Naive thymus-derived CD4-positive, alpha-beta T cell (primary cell): ENCODE data around the gene PRCD. TPM values are rescaled to one million over a fixed set of nuclear protein-coding genes. Genes with fewer than 3 reads are reported as not detected.
A peak's percentile ranks its signal among the peaks of the same experiment; 100 is the strongest.

Experiments
- ATAC-seq: fragments of 150-1000 bp; cut with Tn5 transposase; 2 replicates; pipeline ENCODE4 v1.10.0; 2021; ENCODE audit warnings: mild to moderate bottlenecking, moderate library complexity
- CTCF ChIA-PET: fragments of 350-600 bp; sonication (Branson Sonifier 250); formaldehyde crosslinking; loops from one replicate; lab custom pipeline; 2021; ENCODE audit warnings: antibody characterized with exemption; lab: Charles Lee
- POLR2A ChIA-PET: fragments of 350-600 bp; sonication (Branson Sonifier 250); formaldehyde crosslinking; loops from one replicate; lab custom pipeline; 2021; ENCODE audit warnings: antibody characterized with exemption, inconsistent platforms; lab: Charles Lee
- DNase-seq, 9 donors: peaks; one replicate each; pipeline versions ENCODE4 v3.0.0 to v3.0.0-alpha.2; 2020 to 2022; ENCODE audit warnings: mixed read lengths in 1 of 9
- H3K27ac ChIP-seq: one replicate; pipeline ENCODE4 v1.7.0; 2013; ENCODE audit warnings: mild to moderate bottlenecking, low read depth, low read length, moderate library complexity
- H3K27me3 ChIP-seq, 2 donors: one replicate each; pipeline ENCODE4 v1.7.0; 2013; ENCODE audit warnings: low read length in 2 of 2, mild to moderate bottlenecking in 2 of 2, moderate library complexity in 2 of 2; ENCODE audit not compliant: control insufficient read depth in 2 of 2, insufficient read depth in 2 of 2
- H3K36me3 ChIP-seq, 3 experiments: 1 replicate in 2 of 3; 2 replicates in 1 of 3; pipeline ENCODE4 v1.7.0; 2013; ENCODE audit warnings: low read length in 3 of 3, mild to moderate bottlenecking in 3 of 3, moderate library complexity in 1 of 3; ENCODE audit not compliant: insufficient read depth in 3 of 3, control insufficient read depth in 2 of 3
- H3K4me1 ChIP-seq, 2 donors: one replicate each; pipeline ENCODE4 v1.7.0; 2013; ENCODE audit warnings: low read length in 2 of 2, mild to moderate bottlenecking in 2 of 2, moderate library complexity in 1 of 2; ENCODE audit not compliant: control insufficient read depth in 2 of 2, insufficient read depth in 2 of 2
- H3K4me3 ChIP-seq: 2 replicates; pipeline ENCODE4 v1.7.0; 2013; ENCODE audit warnings: mild to moderate bottlenecking, low read length
- H3K9me3 ChIP-seq, 3 experiments: 1 replicate in 2 of 3; 2 replicates in 1 of 3; pipeline ENCODE4 v1.7.0; 2013; ENCODE audit warnings: low read length in 3 of 3; ENCODE audit not compliant: control insufficient read depth in 2 of 3
- H3K27ac Mint-ChIP-seq, 9 donors: one replicate each; pipeline ENCODE4 v1.8.0; 2020 to 2022; ENCODE audit warnings: mixed read lengths in 9 of 9, mild to moderate bottlenecking in 8 of 9, moderate library complexity in 5 of 9, inconsistent platforms in 2 of 9
- H3K27me3 Mint-ChIP-seq, 5 donors: one replicate each; pipeline ENCODE4 v1.8.0; 2021 to 2022; ENCODE audit warnings: mixed read lengths in 5 of 5, mild to moderate bottlenecking in 1 of 5
- H3K36me3 Mint-ChIP-seq, 5 donors: one replicate each; pipeline ENCODE4 v1.8.0; 2020 to 2022; ENCODE audit warnings: mixed read lengths in 5 of 5, mild to moderate bottlenecking in 3 of 5, inconsistent platforms in 1 of 5
- H3K4me1 Mint-ChIP-seq, 7 donors: one replicate each; pipeline ENCODE4 v1.8.0; 2020 to 2022; ENCODE audit warnings: mixed read lengths in 7 of 7, mild to moderate bottlenecking in 3 of 7, inconsistent platforms in 1 of 7
- H3K4me3 Mint-ChIP-seq, 10 donors: one replicate each; pipeline ENCODE4 v1.8.0; 2020 to 2022; ENCODE audit warnings: mild to moderate bottlenecking in 10 of 10, mixed read lengths in 10 of 10, moderate library complexity in 6 of 10, inconsistent platforms in 2 of 10
- H3K9me3 Mint-ChIP-seq, 11 donors: one replicate each; pipeline ENCODE4 v1.8.0; 2020 to 2022; ENCODE audit warnings: mixed read lengths in 11 of 11, mild to moderate bottlenecking in 4 of 11, inconsistent platforms in 1 of 11, moderate library complexity in 1 of 11
- intact Hi-C, 2 donors: fragments of 100-400 bp; cut with micrococcal nuclease; formaldehyde crosslinking; loops; one replicate each; pipeline ENCODE4 v1.15.1; 2023
- polyA plus RNA-seq, 2 donors: library from polyadenylated mRNA; unstranded; fragments of 300-500 nt; fragmentation: Illumina TruSeq; gene quantifications; one replicate each; pipeline ENCODE4 v1.2.3, GENCODE V29; 2021
- total RNA-seq, 6 experiments: library from RNA in 5 of 6; stranded (reverse) in 5 of 6; gene quantifications; 1 replicate in 5 of 6; 2 replicates in 1 of 6; pipeline ENCODE4 v1.2.3 and lab custom pipeline; 2021 to 2026

PRCD gene
- total and polyA plus RNA-seq, 7 experiments from 2014 or later = 1.3 TPM; not detected in 6

GRCh38 chr17:76499267-76499667 is 40.6 kb upstream of the PRCD start:
- no peak overlapping the region for H3K27ac ChIP-seq
- Mint-ChIP-seq H3K4me3 (peak overlapping the region in 5 of 10 donors; percentile 51 to 91 (median 85)), H3K36me3 (peaks cover 0 to 7% (median 0%) of the 10 kb centered on the region in 5 donors), H3K4me1 (peaks cover 17 to 68% (median 35%) of the 10 kb centered on the region in 7 donors), H3K27ac (peak overlapping the region in 2 of 9 donors; percentile 34 to 70), H3K27me3 (no peaks in the 10 kb centered on the region), H3K9me3 (no peaks in the 10 kb centered on the region)
- ChIA-PET POLR2A (interaction anchor here (1.2 kb wide), 1 partner anchor 9 kb away, joined by 4 read pairs; no protein-coding TSS in a partner anchor), CTCF (interaction anchor here (6.3 kb wide), 1 partner anchor 32 kb away, joined by 36 read pairs; the partner anchor contains the start of gene AANAT)
- no peaks in the 10 kb centered on the region for H3K36me3 ChIP-seq
- intact Hi-C loops = no loop called here
- H3K4me1 ChIP-seq = peaks cover 18 to 56% of the 10 kb centered on the region in 2 donors
- no peaks in the 10 kb centered on the region for H3K27me3 ChIP-seq
- ATAC-seq = no peak
- peak overlapping the region; percentile 9 for H3K4me3 ChIP-seq
- H3K9me3 ChIP-seq = no peaks in the 10 kb centered on the region
- no peak for DNase-seq

GRCh38 chr17:76500074-76500746 is 39.6 kb upstream of the PRCD start:
- DNase-seq (no peak), ATAC-seq (no peak)
- peak overlapping the region; percentile 62 for H3K4me3 ChIP-seq
- peak overlapping the region; percentile 73 for H3K27ac ChIP-seq
- peaks cover 18 to 49% of the 10 kb centered on the region in 2 donors for H3K4me1 ChIP-seq
- H3K27me3 ChIP-seq = no peaks in the 10 kb centered on the region
- Mint-ChIP-seq H3K27ac (peak overlapping the region in 7 of 9 donors; percentile 12 to 81 (median 58)), H3K4me1 (peaks cover 17 to 63% (median 35%) of the 10 kb centered on the region in 7 donors), H3K9me3 (no peaks in the 10 kb centered on the region), H3K27me3 (no peaks in the 10 kb centered on the region), H3K36me3 (peaks cover 0 to 7% (median 0%) of the 10 kb centered on the region in 5 donors), H3K4me3 (peak overlapping the region; percentile 54 to 91 (median 83))
- intact Hi-C loops = loop anchor here (10.0 kb wide), 2 partner anchors 395 to 715 kb away; partner anchors contain the start of genes EXOC7 (in 1 of the 2) and UNK (in 1 of the 2)
- ChIA-PET CTCF (interaction anchor here (0.5 to 6.3 kb wide), 3 partner anchors 14 to 122 kb away, joined by 3 to 36 read pairs (median 9); partner anchors contain the start of gene AANAT), POLR2A (interaction anchor here (0.6 to 1.3 kb wide), 3 partner anchors 8 to 229 kb away, joined by 3 to 4 read pairs (median 4); no protein-coding TSS in a partner anchor)
- H3K36me3 ChIP-seq = no peaks in the 10 kb centered on the region
- H3K9me3 ChIP-seq = no peaks in the 10 kb centered on the region

- POLR2A ChIA-PET = interaction anchor here (0.6 to 1.7 kb wide), 4 partner anchors 11 to 228 kb away, joined by 3 to 8 read pairs (median 6); partner anchors contain the start of gene UBE2O
Observed at GRCh38 chr17:76500747-76501017, 39.2 kb upstream of the PRCD start.

GRCh38 chr17:76501018-76501826 is 38.6 kb upstream of the PRCD start, which contains the start of gene RHBDF2:
TSS of gene RHBDF2 (minus strand) at chr17:76501423. CDS start at chr17:76481524, 19,899 bp downstream.
- intact Hi-C loops = loop anchor here (1.0 to 10.0 kb wide), 5 partner anchors 9 to 716 kb away; partner anchors contain the start of genes EXOC7 (in 1 of the 2), UBE2O (in 1 of the 2) and UNK (in 1 of the 2)
- peaks cover 22 to 44% of the 10 kb centered on the region in 2 donors for H3K4me1 ChIP-seq
- DNase-seq (peak; percentile 90 to 100 (median 95)), ATAC-seq (peak; percentile 99)
- ChIA-PET CTCF (interaction anchor here (0.7 to 6.3 kb wide), 6 partner anchors 13 to 326 kb away, joined by 3 to 36 read pairs (median 4); partner anchors contain the start of genes AANAT and UBE2O), POLR2A (interaction anchor here (0.6 to 2.5 kb wide), 11 partner anchors 8 to 228 kb away, joined by 3 to 21 read pairs (median 8); partner anchors contain the start of genes SPHK1 and UBE2O)
- Mint-ChIP-seq H3K9me3 (no peaks in the 10 kb centered on the region), H3K4me3 (peak within 1 kb of the TSS; percentile 82 to 91 (median 86)), H3K36me3 (peaks cover 0 to 7% (median 0%) of the 10 kb centered on the region in 5 donors), H3K4me1 (peaks cover 17 to 61% (median 35%) of the 10 kb centered on the region in 7 donors), H3K27ac (peak within 1 kb of the TSS; percentile 95 to 99 (median 97)), H3K27me3 (no peaks in the 10 kb centered on the region)
- H3K27ac ChIP-seq = peak within 1 kb of the TSS; percentile 73
- no peaks in the 10 kb centered on the region for H3K27me3 ChIP-seq
- H3K9me3 ChIP-seq = no peaks in the 10 kb centered on the region
- peak within 1 kb of the TSS; percentile 62 for H3K4me3 ChIP-seq
- H3K36me3 ChIP-seq = no peaks in the 10 kb centered on the region

More at GRCh38 chr17:76500747-76501017, 39.2 kb upstream of the PRCD start:
- peak overlapping the region in 7 of 9 donors; percentile 40 to 74 (median 59) for H3K27ac Mint-ChIP-seq
- peaks cover 17 to 63% (median 35%) of the 10 kb centered on the region in 7 donors for H3K4me1 Mint-ChIP-seq
- Histone ChIP-seq H3K9me3 (no peaks in the 10 kb centered on the region), H3K27ac (peak overlapping the region; percentile 73), H3K36me3 (no peaks in the 10 kb centered on the region), H3K27me3 (no peaks in the 10 kb centered on the region), H3K4me3 (peak overlapping the region; percentile 62), H3K4me1 (peaks cover 18 to 44% of the 10 kb centered on the region in 2 donors)
- peak; percentile 2 for ATAC-seq
- peak overlapping the region; percentile 54 to 91 (median 83) for H3K4me3 Mint-ChIP-seq
- intact Hi-C loops = loop anchor here (1.0 to 10.0 kb wide), 5 partner anchors 8 to 716 kb away; partner anchors contain the start of genes EXOC7 (in 1 of the 2), UBE2O (in 1 of the 2) and UNK (in 1 of the 2)
- CTCF ChIA-PET = interaction anchor here (1.8 to 6.3 kb wide), 2 partner anchors 14 to 34 kb away, joined by 9 to 36 read pairs; partner anchors contain the start of gene AANAT
- no peak for DNase-seq
- H3K27me3 Mint-ChIP-seq = no peaks in the 10 kb centered on the region
- peaks cover 0 to 7% (median 0%) of the 10 kb centered on the region in 5 donors for H3K36me3 Mint-ChIP-seq
- no peaks in the 10 kb centered on the region for H3K9me3 Mint-ChIP-seq

- Mint-ChIP-seq H3K27ac (peak overlapping the region; percentile 95 to 99 (median 97)), H3K9me3 (no peaks in the 10 kb centered on the region), H3K36me3 (peaks cover 0 to 7% (median 0%) of the 10 kb centered on the region in 5 donors), H3K27me3 (no peaks in the 10 kb centered on the region), H3K4me3 (peak overlapping the region; percentile 82 to 91 (median 86)), H3K4me1 (peaks cover 17 to 61% (median 34%) of the 10 kb centered on the region in 7 donors)
- H3K4me1 ChIP-seq = peaks cover 27 to 50% of the 10 kb centered on the region in 2 donors
- intact Hi-C loops = loop anchor here (1.0 to 10.0 kb wide), 5 partner anchors 10 to 717 kb away; partner anchors contain the start of genes EXOC7 (in 1 of the 2), UBE2O (in 1 of the 2) and UNK (in 1 of the 2)
- peak overlapping the region; percentile 73 for H3K27ac ChIP-seq
- H3K27me3 ChIP-seq = no peaks in the 10 kb centered on the region
- H3K4me3 ChIP-seq = peak overlapping the region; percentile 62
- CTCF ChIA-PET = interaction anchor here (0.7 to 6.3 kb wide), 12 partner anchors 9 to 326 kb away, joined by 3 to 36 read pairs (median 3); partner anchors contain the start of genes AANAT and UBE2O
- ATAC-seq (no peak), DNase-seq (no peak)
- POLR2A ChIA-PET = interaction anchor here (1.0 to 2.5 kb wide), 11 partner anchors 9 to 117 kb away, joined by 3 to 21 read pairs (median 8); partner anchors contain the start of genes SPHK1 and UBE2O
- no peaks in the 10 kb centered on the region for H3K9me3 ChIP-seq
- no peaks in the 10 kb centered on the region for H3K36me3 ChIP-seq
Observed at GRCh38 chr17:76501827-76502307, 38.0 kb upstream of the PRCD start.
